ENCODE results near the gene NAALADL2.

DNA sequence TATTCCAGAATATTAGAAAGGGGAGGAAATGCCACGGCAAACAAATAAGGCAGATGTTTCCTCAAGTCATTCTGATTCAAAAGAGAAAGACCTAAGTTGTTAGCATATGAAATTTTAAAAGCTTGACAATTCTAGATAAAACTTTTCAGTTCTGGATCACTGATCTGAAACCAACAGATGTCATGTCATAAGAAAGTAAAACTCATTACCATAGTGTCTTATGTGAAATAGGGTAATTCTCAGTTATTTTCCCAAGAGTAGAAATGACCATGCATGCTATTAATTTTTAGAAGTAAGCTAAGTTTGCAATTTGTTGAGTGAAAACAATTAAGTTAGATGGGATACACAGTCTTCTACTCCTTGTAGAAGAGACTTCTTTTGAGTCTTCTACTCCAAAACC is 630.3 kb downstream of the NAALADL2 start:
- TF ChIP-seq, protein P1, sequence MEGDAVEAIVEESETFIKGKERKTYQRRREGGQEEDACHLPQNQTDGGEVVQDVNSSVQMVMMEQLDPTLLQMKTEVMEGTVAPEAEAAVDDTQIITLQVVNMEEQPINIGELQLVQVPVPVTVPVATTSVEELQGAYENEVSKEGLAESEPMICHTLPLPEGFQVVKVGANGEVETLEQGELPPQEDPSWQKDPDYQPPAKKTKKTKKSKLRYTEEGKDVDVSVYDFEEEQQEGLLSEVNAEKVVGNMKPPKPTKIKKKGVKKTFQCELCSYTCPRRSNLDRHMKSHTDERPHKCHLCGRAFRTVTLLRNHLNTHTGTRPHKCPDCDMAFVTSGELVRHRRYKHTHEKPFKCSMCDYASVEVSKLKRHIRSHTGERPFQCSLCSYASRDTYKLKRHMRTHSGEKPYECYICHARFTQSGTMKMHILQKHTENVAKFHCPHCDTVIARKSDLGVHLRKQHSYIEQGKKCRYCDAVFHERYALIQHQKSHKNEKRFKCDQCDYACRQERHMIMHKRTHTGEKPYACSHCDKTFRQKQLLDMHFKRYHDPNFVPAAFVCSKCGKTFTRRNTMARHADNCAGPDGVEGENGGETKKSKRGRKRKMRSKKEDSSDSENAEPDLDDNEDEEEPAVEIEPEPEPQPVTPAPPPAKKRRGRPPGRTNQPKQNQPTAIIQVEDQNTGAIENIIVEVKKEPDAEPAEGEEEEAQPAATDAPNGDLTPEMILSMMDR (IDR thresholded peaks at IDR 0.05): no peak
- no peak for TF ChIP-seq POLR2A (IDR thresholded peaks at IDR 0.05)

Measured in uterus (tissue), 2 donors.